ENCODE measurements around the gene GGA1. TPM values are rescaled to one million over a fixed set of nuclear protein-coding genes. Genes with fewer than 3 reads are reported as not detected.
A peak's percentile ranks its signal among the peaks of the same experiment; 100 is the strongest.

Gene GGA1
- total and polyA plus RNA-seq, 11 donors: 22.7 to 45.7 (median 27.4) TPM

DNA sequence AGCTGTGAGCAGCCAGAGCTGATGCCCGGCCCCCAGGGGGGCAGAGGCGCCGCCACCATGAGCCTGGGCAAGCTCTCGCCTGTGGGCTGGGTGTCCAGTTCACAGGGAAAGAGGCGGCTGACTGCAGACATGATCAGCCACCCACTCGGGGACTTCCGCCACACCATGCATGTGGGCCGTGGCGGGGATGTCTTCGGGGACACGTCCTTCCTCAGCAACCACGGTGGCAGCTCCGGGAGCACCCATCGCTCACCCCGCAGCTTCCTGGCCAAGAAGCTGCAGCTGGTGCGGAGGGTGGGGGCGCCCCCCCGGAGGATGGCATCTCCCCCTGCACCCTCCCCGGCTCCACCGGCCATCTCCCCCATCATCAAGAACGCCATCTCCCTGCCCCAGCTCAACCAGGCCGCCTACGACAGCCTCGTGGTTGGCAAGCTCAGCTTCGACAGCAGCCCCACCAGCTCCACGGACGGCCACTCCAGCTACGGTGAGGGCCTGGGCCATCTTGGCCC lies 42.3 kb upstream of the GGA1 start:
- TF ChIP-seq POLR2A (IDR thresholded peaks at IDR 0.05): no peak
- TF ChIP-seq, protein P1, sequence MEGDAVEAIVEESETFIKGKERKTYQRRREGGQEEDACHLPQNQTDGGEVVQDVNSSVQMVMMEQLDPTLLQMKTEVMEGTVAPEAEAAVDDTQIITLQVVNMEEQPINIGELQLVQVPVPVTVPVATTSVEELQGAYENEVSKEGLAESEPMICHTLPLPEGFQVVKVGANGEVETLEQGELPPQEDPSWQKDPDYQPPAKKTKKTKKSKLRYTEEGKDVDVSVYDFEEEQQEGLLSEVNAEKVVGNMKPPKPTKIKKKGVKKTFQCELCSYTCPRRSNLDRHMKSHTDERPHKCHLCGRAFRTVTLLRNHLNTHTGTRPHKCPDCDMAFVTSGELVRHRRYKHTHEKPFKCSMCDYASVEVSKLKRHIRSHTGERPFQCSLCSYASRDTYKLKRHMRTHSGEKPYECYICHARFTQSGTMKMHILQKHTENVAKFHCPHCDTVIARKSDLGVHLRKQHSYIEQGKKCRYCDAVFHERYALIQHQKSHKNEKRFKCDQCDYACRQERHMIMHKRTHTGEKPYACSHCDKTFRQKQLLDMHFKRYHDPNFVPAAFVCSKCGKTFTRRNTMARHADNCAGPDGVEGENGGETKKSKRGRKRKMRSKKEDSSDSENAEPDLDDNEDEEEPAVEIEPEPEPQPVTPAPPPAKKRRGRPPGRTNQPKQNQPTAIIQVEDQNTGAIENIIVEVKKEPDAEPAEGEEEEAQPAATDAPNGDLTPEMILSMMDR (IDR thresholded peaks at IDR 0.05): no peak

DNA sequence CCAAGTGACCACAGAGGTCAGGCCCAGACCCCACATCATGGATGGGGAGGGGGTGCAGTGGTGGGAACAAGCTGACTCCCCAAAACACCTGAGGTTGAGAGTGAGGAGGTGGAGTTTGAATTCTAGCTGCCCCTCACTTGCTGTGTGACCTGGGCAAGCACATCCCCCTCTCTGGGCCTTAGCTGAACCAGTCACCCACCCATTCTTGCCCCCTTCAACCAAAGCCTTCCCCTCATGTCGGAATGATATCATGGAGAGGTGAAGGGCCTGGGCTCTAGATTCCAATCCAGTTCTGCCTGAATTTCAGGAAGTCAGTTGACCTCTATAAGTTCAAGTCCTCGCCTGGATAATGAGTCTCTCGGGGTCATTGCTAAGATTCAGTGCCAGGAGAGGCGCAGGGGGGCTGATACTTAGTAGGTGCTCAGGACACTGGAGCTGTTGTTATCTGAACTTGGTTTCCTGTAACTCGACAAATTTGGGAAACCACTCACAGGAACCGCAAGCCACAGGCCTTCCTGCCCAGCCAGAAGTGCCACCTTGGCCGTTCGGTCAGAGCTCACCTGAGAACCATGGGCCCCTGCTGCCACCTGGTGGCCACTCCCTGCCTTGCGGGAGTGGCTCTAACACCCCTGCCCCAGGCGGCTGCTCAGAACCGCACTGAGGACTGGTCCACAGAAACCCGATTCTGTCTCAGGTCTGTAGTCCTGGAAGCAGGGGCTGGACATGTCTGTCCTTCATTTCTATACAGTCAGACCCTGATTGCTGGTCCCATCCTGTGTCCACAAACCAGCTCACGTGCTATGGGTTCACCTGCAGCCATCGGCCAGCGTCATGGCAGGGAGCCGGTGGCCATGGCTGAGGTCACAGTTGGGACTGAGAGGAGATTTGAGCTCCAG lies 41.5 kb upstream of the GGA1 start:
- Histone ChIP-seq H3K4me3 (no peak overlapping the region), H3K27ac (peak overlapping the region in 10 of 12 donors; percentile 43 to 100 (median 64)), H3K27me3 (peaks cover 0 to 6% (median 0%) of the 10 kb centered on the region in 9 donors), H3K4me1 (peaks cover 12 to 85% (median 62%) of the 10 kb centered on the region in 12 donors), H3K9me3 (no peaks in the 10 kb centered on the region), H3K36me3 (peaks cover 0 to 38% (median 27%) of the 10 kb centered on the region in 9 donors)
- 35 to 49% (median 37%) methylated on average over 10 to 16 of the region's 16 CpGs for WGBS, 4 donors
- intact Hi-C loops (cut with DNase I): loop anchor here in 7 of 10 donors (1.0 to 5.0 kb wide), 6 partner anchors 22 to 250 kb away; no protein-coding TSS in a partner anchor
- peak; percentile 32 to 67 (median 50) for ATAC-seq
- peak; percentile 75 to 91 (median 79) for DNase-seq
- TF ChIP-seq POLR2A (IDR thresholded peaks at IDR 0.05): no peak
- TF ChIP-seq, protein P1 (IDR thresholded peaks at IDR 0.05): peak; percentile 89 to 97 (median 92)

More for the DNA sequence above, 42.3 kb upstream of the GGA1 start:
- Histone ChIP-seq H3K9me3 (no peaks in the 10 kb centered on the region), H3K4me1 (peaks cover 14 to 89% (median 67%) of the 10 kb centered on the region in 12 donors), H3K27ac (peak overlapping the region in 11 of 12 donors; percentile 32 to 100 (median 60)), H3K4me3 (peak overlapping the region in 2 of 12 donors; percentile 7 to 13), H3K36me3 (peaks cover 0 to 38% (median 27%) of the 10 kb centered on the region in 9 donors), H3K27me3 (peaks cover 0 to 12% (median 0%) of the 10 kb centered on the region in 9 donors)
- intact Hi-C loops (cut with DNase I): loop anchor here in 6 of 10 donors (2.0 to 5.0 kb wide), 4 partner anchors 22 to 250 kb away; no protein-coding TSS in a partner anchor
- ATAC-seq (no peak), DNase-seq (peak in 1 of 5 donors; percentile 33)
- WGBS, 4 donors: 47 to 63% (median 56%) methylated on average over 20 to 28 of the region's 28 CpGs

DNA sequence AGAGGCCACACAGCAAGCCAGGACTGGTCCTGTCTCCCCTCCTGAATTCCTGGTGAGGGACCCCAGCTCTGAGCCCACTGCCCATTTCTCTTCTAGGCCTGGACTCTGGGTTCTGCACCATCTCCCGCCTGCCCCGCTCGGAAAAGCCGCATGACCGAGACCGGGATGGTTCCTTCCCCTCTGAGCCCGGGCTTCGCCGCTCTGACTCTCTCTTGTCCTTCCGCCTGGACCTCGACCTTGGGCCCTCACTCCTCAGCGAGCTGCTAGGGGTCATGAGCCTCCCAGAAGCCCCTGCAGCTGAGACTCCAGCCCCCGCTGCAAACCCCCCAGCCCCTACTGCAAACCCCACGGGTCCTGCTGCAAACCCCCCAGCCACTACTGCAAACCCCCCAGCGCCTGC lies 40.6 kb upstream of the GGA1 start:
- H3K27ac ChIP-seq: no peak overlapping the region
- WGBS, 4 donors: 84 to 86% (median 85%) methylated on average over 13 to 15 of the region's 15 CpGs
- ATAC-seq (no peak), DNase-seq (no peak)
- intact Hi-C loops (cut with DNase I): loop anchor here in 2 of 10 donors (2.0 to 5.0 kb wide), 3 partner anchors 27 to 251 kb away; no protein-coding TSS in a partner anchor
- H3K9me3 ChIP-seq: no peaks in the 10 kb centered on the region
- TF ChIP-seq, protein P1 (IDR thresholded peaks at IDR 0.05): no peak
- no peak for TF ChIP-seq POLR2A (IDR thresholded peaks at IDR 0.05)
- H3K4me1 ChIP-seq: peaks cover 9 to 76% (median 53%) of the 10 kb centered on the region in 12 donors
- peaks cover 0 to 38% (median 27%) of the 10 kb centered on the region in 9 donors for H3K36me3 ChIP-seq
- no peaks in the 10 kb centered on the region for H3K27me3 ChIP-seq
- H3K4me3 ChIP-seq: no peak overlapping the region

Measured in heart left ventricle (tissue), 16 donors.